ENCODE measurements around the gene CA5B.
"Not testable (repeated sequence)": the region's sequence is repeated elsewhere in the genome, so short reads cannot be mapped to it uniquely, and the experiment has no call there.

CA5B gene

GRCh38 chrX:15815779-15816437 is 77.8 kb downstream of the CA5B start:
- DNase-seq: peak; percentile 27 to 31

- no peak for DNase-seq
Measured at GRCh38 chrX:15816438-15816809, 78.4 kb downstream of the CA5B start.

GRCh38 chrX:15816886-15817285 is 78.8 kb downstream of the CA5B start:
- peak; percentile 29 to 58 for DNase-seq

- DNase-seq: no peak
Measured at GRCh38 chrX:15820106-15821073, 82.3 kb downstream of the CA5B start.

- no peak for DNase-seq
Measured at GRCh38 chrX:15822922-15823321, 84.9 kb downstream of the CA5B start.

- DNase-seq: no peak
Measured at GRCh38 chrX:15825936-15826335, 87.9 kb downstream of the CA5B start.

GRCh38 chrX:15829217-15829616 is 91.1 kb downstream of the CA5B start:
- DNase-seq: no peak

- not testable (repeated sequence) for DNase-seq
Measured at GRCh38 chrX:15831347-15831746, 93.3 kb downstream of the CA5B start.

GRCh38 chrX:15834053-15834452 is 96.0 kb downstream of the CA5B start:
- DNase-seq: no peak

- no peak for DNase-seq
Measured at GRCh38 chrX:15834827-15835595, 96.9 kb downstream of the CA5B start.

Data from CD4-positive, alpha-beta T cell treated with Interleukin-4 for 1 hour (primary cell).